ENCODE results near the gene HMGN2. TPM values are rescaled to one million over a fixed set of nuclear protein-coding genes. Genes with fewer than 3 reads are reported as not detected.
"Not testable (repeated sequence)": the region's sequence is repeated elsewhere in the genome, so short reads cannot be mapped to it uniquely, and the experiment has no call there.

Gene HMGN2
- total RNA-seq, 1 donor from 2014 or later, result 298 TPM

- intact Hi-C loops (cut with DNase I), result no loop called here
- ATAC-seq (no peak), DNase-seq (no peak)
- H3K27ac ChIP-seq, result no peak overlapping the region
- no peaks in the 10 kb centered on the region for H3K36me3 ChIP-seq
- no peak for TF ChIP-seq CTCF (IDR thresholded peaks at IDR 0.05)
- no peak overlapping the region for H3K4me3 ChIP-seq
- no peaks in the 10 kb centered on the region for H3K27me3 ChIP-seq
- H3K9me3 ChIP-seq, result no peaks in the 10 kb centered on the region
- H3K4me1 ChIP-seq, result no peaks in the 10 kb centered on the region
These were observed 21.7 kb downstream of the HMGN2 start for GRCh38 chr1:26493938-26494337.

GRCh38 chr1:26496861-26497260, 24.6 kb downstream of the HMGN2 start:
- Histone ChIP-seq H3K27me3 (no peaks in the 10 kb centered on the region), H3K4me1 (peaks cover 10% of the 10 kb centered on the region), H3K27ac (no peak overlapping the region), H3K4me3 (no peak overlapping the region), H3K9me3 (no peaks in the 10 kb centered on the region), H3K36me3 (no peaks in the 10 kb centered on the region)
- no peak for ATAC-seq
- intact Hi-C loops (cut with DNase I), result no loop called here
- no peak for DNase-seq
- no peak for TF ChIP-seq CTCF (IDR thresholded peaks at IDR 0.05)

- TF ChIP-seq CTCF (IDR thresholded peaks at IDR 0.05), result no peak
- Histone ChIP-seq H3K4me1 (peaks cover 11% of the 10 kb centered on the region), H3K36me3 (no peaks in the 10 kb centered on the region), H3K9me3 (no peaks in the 10 kb centered on the region), H3K27me3 (no peaks in the 10 kb centered on the region), H3K27ac (no peak overlapping the region), H3K4me3 (no peak overlapping the region)
- intact Hi-C loops (cut with DNase I), result no loop called here
- no peak for DNase-seq
- no peak for ATAC-seq
These were observed 26.7 kb downstream of the HMGN2 start for GRCh38 chr1:26498894-26499293.

- ATAC-seq, result peak; percentile 94
- Histone ChIP-seq H3K36me3 (no peaks in the 10 kb centered on the region), H3K27ac (peak overlapping the region; percentile 93), H3K4me1 (peaks cover 11% of the 10 kb centered on the region), H3K4me3 (peak overlapping the region; percentile 79), H3K9me3 (no peaks in the 10 kb centered on the region), H3K27me3 (no peaks in the 10 kb centered on the region)
- no peak for TF ChIP-seq CTCF (IDR thresholded peaks at IDR 0.05)
- intact Hi-C loops (cut with DNase I), result no loop called here
- DNase-seq, result peak; percentile 96
These were observed 28.4 kb downstream of the HMGN2 start for GRCh38 chr1:26500488-26501175.

GRCh38 chr1:26510711-26511110, 38.5 kb downstream of the HMGN2 start:
- intact Hi-C loops (cut with DNase I); H3K4me3 ChIP-seq; H3K36me3 ChIP-seq; DNase-seq; H3K4me1 ChIP-seq; H3K9me3 ChIP-seq; H3K27me3 ChIP-seq: not testable (repeated sequence)
- H3K27ac ChIP-seq, result peak overlapping the region; percentile 58
- peak; percentile 64 for ATAC-seq

- H3K4me3 ChIP-seq; H3K9me3 ChIP-seq; H3K27ac ChIP-seq; H3K4me1 ChIP-seq; H3K36me3 ChIP-seq; intact Hi-C loops (cut with DNase I); DNase-seq; ATAC-seq; H3K27me3 ChIP-seq: not testable (repeated sequence)
These were observed 43.6 kb downstream of the HMGN2 start for GRCh38 chr1:26515836-26516235.
